ENCODE data around the gene HOXD8. TPM values are rescaled to one million over a fixed set of nuclear protein-coding genes. Genes with fewer than 3 reads are reported as not detected.

Gene HOXD8
- total and polyA plus RNA-seq, 9 donors = 29.2 to 50.6 (median 36.2) TPM

- Histone ChIP-seq H3K4me1 (ENCODE audit: insufficient read depth) (no peaks in the 10 kb centered on the region), H3K9me3 (no peaks in the 10 kb centered on the region), H3K27ac (no peak overlapping the region), H3K27me3 (no peaks in the 10 kb centered on the region), H3K4me3 (no peak overlapping the region), H3K36me3 (no peaks in the 10 kb centered on the region)
- intact Hi-C loops (cut with DNase I) = loop anchor here in 1 of 4 donors (5.0 kb wide), 1 partner anchor 302 kb away; no protein-coding TSS in a partner anchor
- 69 to 77% (median 73%) methylated on average over 6 of the region's 6 CpGs for WGBS, 3 donors
- no peak for DNase-seq
- TF ChIP-seq POLR2A (IDR thresholded peaks at IDR 0.05) = no peak
- TF ChIP-seq CTCF (IDR thresholded peaks at IDR 0.05) = no peak
- no peak for TF ChIP-seq EP300 (IDR thresholded peaks at IDR 0.05)
Measured at GRCh38 chr2:176155356-176156044, 26.0 kb downstream of the HOXD8 start.

GRCh38 chr2:176156301-176156806 lies 26.8 kb downstream of the HOXD8 start:
- TF ChIP-seq EP300 (IDR thresholded peaks at IDR 0.05) (no peak), POLR2A (IDR thresholded peaks at IDR 0.05) (no peak), CTCF (IDR thresholded peaks at IDR 0.05) (no peak)
- Histone ChIP-seq H3K27me3 (no peaks in the 10 kb centered on the region), H3K27ac (no peak overlapping the region), H3K4me3 (no peak overlapping the region), H3K9me3 (no peaks in the 10 kb centered on the region), H3K36me3 (no peaks in the 10 kb centered on the region), H3K4me1 (ENCODE audit: insufficient read depth) (no peaks in the 10 kb centered on the region)
- no peak for DNase-seq
- intact Hi-C loops (cut with DNase I) = loop anchor here in 1 of 4 donors (5.0 kb wide), 1 partner anchor 301 kb away; no protein-coding TSS in a partner anchor
- WGBS, 3 donors = 89 to 94% (median 91%) methylated on average over 8 of the region's 8 CpGs

- WGBS, 3 donors = 63 to 76% (median 63%) methylated on average over 47 to 48 of the region's 48 CpGs
- no peak for DNase-seq
- no peak within 1 kb of the TSS for H3K27ac ChIP-seq
- H3K4me3 ChIP-seq = peak within 1 kb of the TSS; percentile 42
- TF ChIP-seq POLR2A (IDR thresholded peaks at IDR 0.05) (no peak), EP300 (IDR thresholded peaks at IDR 0.05) (no peak), CTCF (IDR thresholded peaks at IDR 0.05) (no peak)
- H3K4me1 ChIP-seq (ENCODE audit: insufficient read depth) = no peaks in the 10 kb centered on the region
- no peaks in the 10 kb centered on the region for H3K36me3 ChIP-seq
- H3K9me3 ChIP-seq = no peaks in the 10 kb centered on the region
- H3K27me3 ChIP-seq = no peaks in the 10 kb centered on the region
- intact Hi-C loops (cut with DNase I) = loop anchor here in 1 of 4 donors (5.0 kb wide), 1 partner anchor 300 kb away; no protein-coding TSS in a partner anchor
Measured at GRCh38 chr2:176156807-176157498, 27.4 kb downstream of the HOXD8 start, which contains the start of gene HOXD3. HOXD3 (plus strand) TSS chr2:176157307; CDS start chr2:176169115, 11,808 bp downstream.

GRCh38 chr2:176157499-176158185 lies 28.1 kb downstream of the HOXD8 start:
- H3K36me3 ChIP-seq = no peaks in the 10 kb centered on the region
- 70 to 83% (median 79%) methylated on average over 43 of the region's 43 CpGs for WGBS, 3 donors
- no peaks in the 10 kb centered on the region for H3K27me3 ChIP-seq
- intact Hi-C loops (cut with DNase I) = loop anchor here in 1 of 4 donors (5.0 kb wide), 1 partner anchor 300 kb away; no protein-coding TSS in a partner anchor
- peak overlapping the region; percentile 42 for H3K4me3 ChIP-seq
- no peaks in the 10 kb centered on the region for H3K4me1 ChIP-seq (ENCODE audit: insufficient read depth)
- no peaks in the 10 kb centered on the region for H3K9me3 ChIP-seq
- H3K27ac ChIP-seq = no peak overlapping the region
- DNase-seq = peak in 2 of 5 donors; percentile 16 to 27
- TF ChIP-seq CTCF (IDR thresholded peaks at IDR 0.05) = no peak
- no peak for TF ChIP-seq EP300 (IDR thresholded peaks at IDR 0.05)
- no peak for TF ChIP-seq POLR2A (IDR thresholded peaks at IDR 0.05)

All from ovary (tissue), 9 donors.